ENCODE results near the gene FAM222A. TPM values are rescaled to one million over a fixed set of nuclear protein-coding genes. Genes with fewer than 3 reads are reported as not detected.

FAM222A gene
- total and polyA plus RNA-seq, 2 of the 4 experiments (the other 2 are of a cell fraction): under 0.01 to 0.32 TPM

GRCh38 chr12:109762071-109762672 is 48.5 kb downstream of the FAM222A start:
- Histone ChIP-seq H4K8ac (ENCODE audit: low read depth in 2 of 2, low read length in 2 of 2) (no peak overlapping the region), H4K20me1 (ENCODE audit: insufficient read depth, low read length) (no peaks in the 10 kb centered on the region), H2BK15ac (ENCODE audit: low read depth, low read length) (no peak overlapping the region), H3K4me2 (ENCODE audit: low read depth, low read length) (no peak overlapping the region), H2AK5ac (ENCODE audit: low read depth, low read length) (no peak overlapping the region), H4K5ac (ENCODE audit: low read depth, low read length) (no peak overlapping the region), H3K27ac (ENCODE audit: insufficient read depth, low read length) (no peak overlapping the region), H2BK5ac (ENCODE audit: low read depth, low read length, poor library complexity, severe bottlenecking) (no peak overlapping the region), H3K9me1 (ENCODE audit: insufficient read depth, low read length) (no peaks in the 10 kb centered on the region), H4K91ac (ENCODE audit: insufficient read depth, low read depth, low read length) (no peak overlapping the region), H3K36me3 (ENCODE audit: control insufficient read depth, insufficient read depth, low read length) (no peaks in the 10 kb centered on the region), H2BK20ac (ENCODE audit: low read depth, low read length) (no peak overlapping the region), H3K4me3 (ENCODE audit: insufficient read depth, low read depth, low read length) (no peak overlapping the region), H2AK9ac (replicated peaks; ENCODE audit: low read depth, low read length, poor library complexity) (peak overlapping the region; percentile 78), H3K27me3 (ENCODE audit: control insufficient read depth, insufficient read depth, low read length) (peaks cover 23% of the 10 kb centered on the region; the same call in 1 of the 2 replicates), H3K56ac (ENCODE audit: extremely low read depth, insufficient read depth, low read length) (no peak overlapping the region), H3K9me3 (ENCODE audit: control insufficient read depth, insufficient read depth, low read length) (peaks cover 2% of the 10 kb centered on the region; the same call in 1 of the 2 replicates), H2AFZ (replicated peaks; ENCODE audit: low read length, poor library complexity) (no peak overlapping the region), H3K14ac (replicated peaks; ENCODE audit: low read depth, low read length) (no peak overlapping the region), H3K4ac (ENCODE audit: low read depth, low read length) (no peak overlapping the region), H3K23ac (ENCODE audit: low read depth, low read length) (no peak overlapping the region), H3K9ac (ENCODE audit: low read depth, low read length) (no peak overlapping the region), H3K79me1 (ENCODE audit: low read depth in 1 of 2, low read length in 2 of 2) (no peaks in the 10 kb centered on the region), H2BK120ac (ENCODE audit: low read depth, low read length) (no peak overlapping the region), H3K4me1 (ENCODE audit: control insufficient read depth, insufficient read depth, low read length) (no peaks in the 10 kb centered on the region), H3K18ac (ENCODE audit: low read depth, low read length) (no peak overlapping the region)
- in situ Hi-C loops (cut with MboI; ENCODE audit: low sequenced_read_pairs) (no loop called here), intact Hi-C loops (cut with micrococcal nuclease) (no loop called here), dilution Hi-C loops (cut with HindIII; ENCODE audit: low sequenced_read_pairs, unreplicated experiment) (no loop called here)
- no peak for ATAC-seq (ENCODE audit: low read depth)
- ChIA-PET CTCF (no interaction called here), POLR2A (ENCODE audit: unreplicated experiment) (no interaction called here)
- no TSS peak for BruUV-seq (replicated peaks)
- WGBS, 2 experiments (ENCODE audit: extremely low coverage in 2 of 2, insufficient read length in 1 of 2): 85% methylated on average over 4 of the region's 12 CpGs; no CpG with 5 or more reads in 1 of the 2 experiments
- DNase-seq: no peak
- TF ChIP-seq CTCF (conservative IDR thresholded peaks at IDR 0.05; ENCODE audit: low read depth, low read length) (no peak), CEBPB (IDR thresholded peaks at IDR 0.05; ENCODE audit: low read depth, low read length) (no peak), RCOR1 (IDR thresholded peaks at IDR 0.05; ENCODE audit: insufficient replicate concordance, low read length) (no peak), MAFK (IDR thresholded peaks at IDR 0.05; ENCODE audit: low read depth, low read length) (no peak), NFE2L2 (IDR thresholded peaks at IDR 0.05; ENCODE audit: low read depth, low read length) (no peak), MXI1 (IDR thresholded peaks at IDR 0.05; ENCODE audit: borderline replicate concordance, low read depth, low read length) (no peak), POLR2A (IDR thresholded peaks at IDR 0.05; ENCODE audit: low read depth, low read length) (no peak), ELK1 (IDR thresholded peaks at IDR 0.05; ENCODE audit: borderline replicate concordance, low read depth, low read length) (no peak), BHLHE40 (IDR thresholded peaks at IDR 0.05; ENCODE audit: low read depth, low read length) (no peak), USF2 (IDR thresholded peaks at IDR 0.05; ENCODE audit: low read depth, low read length) (no peak), CHD1 (IDR thresholded peaks at IDR 0.05; ENCODE audit: low read depth, low read length) (no peak), FOS (IDR thresholded peaks at IDR 0.05; ENCODE audit: low read depth, low read length) (no peak)
